Adipocyte (in vitro differentiated cells): ENCODE data around the gene MB21D2.
A peak's percentile ranks its signal among the peaks of the same experiment; 100 is the strongest.

Experiments
- DNase-seq: peaks from one replicate; pipeline ENCODE4 v3.0.0-alpha.2; 2015; ENCODE audit warnings: low read depth
- H3K27me3 ChIP-seq: replicated peaks from 2 replicates; pipeline ENCODE4 v1.7.0; 2013; ENCODE audit warnings: mild to moderate bottlenecking, low read length, moderate library complexity; ENCODE audit not compliant: control insufficient read depth, insufficient read depth
- H3K36me3 ChIP-seq: 2 replicates; pipeline ENCODE4 v1.7.0; 2013; ENCODE audit warnings: low read length, mild to moderate bottlenecking, moderate library complexity; ENCODE audit not compliant: control insufficient read depth, insufficient read depth, severe bottlenecking
- H3K4me1 ChIP-seq: 2 replicates; pipeline ENCODE4 v1.7.0; 2013; ENCODE audit warnings: mild to moderate bottlenecking, low read length, moderate library complexity; ENCODE audit not compliant: control insufficient read depth, insufficient read depth
- H3K4me3 ChIP-seq: 2 replicates; pipeline ENCODE4 v1.7.0; 2013; ENCODE audit warnings: mild to moderate bottlenecking, low read length, moderate library complexity
- H3K9ac ChIP-seq: 2 replicates; pipeline ENCODE4 v1.7.0; 2013; ENCODE audit warnings: mild to moderate bottlenecking, low read length, moderate library complexity
- H3K9me3 ChIP-seq: 2 replicates; pipeline ENCODE4 v1.7.0; 2013; ENCODE audit warnings: mild to moderate bottlenecking, low read length, moderate library complexity; ENCODE audit not compliant: control insufficient read depth

MB21D2 gene

GRCh38 chr3:192843119-192843518 lies 74.5 kb downstream of the MB21D2 start:
- Histone ChIP-seq H3K9ac (no peak overlapping the region), H3K27me3 (no peaks in the 10 kb centered on the region), H3K9me3 (no peaks in the 10 kb centered on the region), H3K36me3 (no peaks in the 10 kb centered on the region), H3K4me3 (no peak overlapping the region), H3K4me1 (no peaks in the 10 kb centered on the region)
- no peak for DNase-seq

DNA sequence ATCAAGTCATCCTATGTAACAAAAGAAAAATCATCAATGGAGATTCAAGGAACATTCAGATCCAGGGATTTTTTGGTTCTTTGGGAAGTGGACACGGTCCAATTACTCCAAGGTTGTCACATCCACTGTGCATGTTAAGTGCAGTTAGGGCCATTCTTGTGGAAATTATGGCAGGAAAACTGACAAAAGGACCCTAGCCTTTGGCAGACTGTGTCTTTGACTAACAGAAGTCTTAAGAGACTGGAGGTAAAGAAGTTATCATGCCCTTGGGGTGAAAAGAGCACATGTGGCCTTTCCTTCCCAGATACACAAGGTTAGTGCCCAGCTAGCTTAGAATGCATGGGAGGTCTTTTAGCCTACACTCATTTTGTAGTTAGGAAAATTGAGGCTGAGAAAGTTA lies 74.9 kb downstream of the MB21D2 start:
- Histone ChIP-seq H3K9ac (no peak overlapping the region), H3K36me3 (no peaks in the 10 kb centered on the region), H3K27me3 (no peaks in the 10 kb centered on the region), H3K9me3 (no peaks in the 10 kb centered on the region), H3K4me1 (no peaks in the 10 kb centered on the region), H3K4me3 (no peak overlapping the region)
- no peak for DNase-seq

DNA sequence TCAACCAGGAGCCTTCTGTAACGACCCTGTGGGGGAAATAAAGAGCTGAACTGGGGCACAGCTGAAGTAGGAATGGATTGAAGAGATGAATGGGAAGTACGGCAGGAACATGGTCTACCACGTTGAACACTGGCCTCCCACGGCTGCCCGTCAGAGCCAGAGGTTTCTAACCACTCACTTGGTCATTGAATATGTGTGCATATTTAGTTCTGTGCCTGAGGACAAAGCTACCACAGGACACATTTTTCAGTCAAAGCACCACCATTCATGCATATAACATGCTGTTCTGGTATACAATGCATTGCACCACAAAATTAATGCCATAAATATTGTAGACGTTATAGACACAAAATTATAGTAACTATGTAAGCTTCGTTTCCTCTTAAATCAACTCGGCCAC lies 75.5 kb downstream of the MB21D2 start:
- H3K4me1 ChIP-seq, result no peaks in the 10 kb centered on the region
- no peaks in the 10 kb centered on the region for H3K36me3 ChIP-seq
- H3K9me3 ChIP-seq, result no peaks in the 10 kb centered on the region
- no peak for DNase-seq
- no peak overlapping the region for H3K9ac ChIP-seq
- H3K27me3 ChIP-seq, result no peaks in the 10 kb centered on the region
- no peak overlapping the region for H3K4me3 ChIP-seq

GRCh38 chr3:192841428-192841827 lies 76.2 kb downstream of the MB21D2 start:
- Histone ChIP-seq H3K36me3 (no peaks in the 10 kb centered on the region), H3K4me3 (no peak overlapping the region), H3K4me1 (peaks cover 6% of the 10 kb centered on the region), H3K9ac (no peak overlapping the region), H3K9me3 (no peaks in the 10 kb centered on the region), H3K27me3 (no peaks in the 10 kb centered on the region)
- no peak for DNase-seq

DNA sequence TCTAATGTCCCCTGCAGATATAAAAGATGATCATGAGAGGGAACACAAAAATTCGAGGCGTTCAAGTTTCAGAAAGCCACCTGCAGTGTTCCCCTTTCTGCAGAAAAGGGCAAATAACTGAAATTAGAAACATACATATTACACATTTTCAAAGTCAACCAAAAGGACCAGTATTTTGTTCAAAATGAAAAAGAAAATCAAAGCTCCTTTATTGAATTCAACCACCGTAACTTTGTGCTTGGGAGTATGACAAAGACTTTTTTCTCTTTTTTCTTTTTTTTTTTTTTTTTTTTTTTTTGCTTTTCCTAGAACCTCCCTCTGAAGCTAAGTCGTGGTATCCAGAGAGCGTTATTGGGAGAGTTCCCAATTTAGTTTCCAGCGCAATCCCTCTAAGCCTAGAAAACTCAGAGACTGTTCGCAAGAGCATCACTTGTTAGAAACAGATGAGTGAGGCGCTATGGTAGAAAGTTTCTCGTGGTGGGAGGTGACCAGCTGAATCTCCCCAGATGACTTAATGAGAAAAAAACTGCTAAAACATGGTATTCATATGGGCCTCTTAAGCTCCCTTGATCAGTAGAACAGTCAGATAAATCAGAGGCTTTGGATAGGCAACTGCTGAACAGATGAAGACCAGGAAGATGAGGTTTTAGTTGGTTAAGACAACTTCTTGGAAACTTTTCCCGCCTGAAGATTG lies 77.4 kb downstream of the MB21D2 start:
- H3K4me1 ChIP-seq, result peaks cover 17% of the 10 kb centered on the region
- no peak overlapping the region for H3K9ac ChIP-seq
- no peak overlapping the region for H3K4me3 ChIP-seq
- no peaks in the 10 kb centered on the region for H3K9me3 ChIP-seq
- no peaks in the 10 kb centered on the region for H3K27me3 ChIP-seq
- no peaks in the 10 kb centered on the region for H3K36me3 ChIP-seq
- no peak for DNase-seq

DNA sequence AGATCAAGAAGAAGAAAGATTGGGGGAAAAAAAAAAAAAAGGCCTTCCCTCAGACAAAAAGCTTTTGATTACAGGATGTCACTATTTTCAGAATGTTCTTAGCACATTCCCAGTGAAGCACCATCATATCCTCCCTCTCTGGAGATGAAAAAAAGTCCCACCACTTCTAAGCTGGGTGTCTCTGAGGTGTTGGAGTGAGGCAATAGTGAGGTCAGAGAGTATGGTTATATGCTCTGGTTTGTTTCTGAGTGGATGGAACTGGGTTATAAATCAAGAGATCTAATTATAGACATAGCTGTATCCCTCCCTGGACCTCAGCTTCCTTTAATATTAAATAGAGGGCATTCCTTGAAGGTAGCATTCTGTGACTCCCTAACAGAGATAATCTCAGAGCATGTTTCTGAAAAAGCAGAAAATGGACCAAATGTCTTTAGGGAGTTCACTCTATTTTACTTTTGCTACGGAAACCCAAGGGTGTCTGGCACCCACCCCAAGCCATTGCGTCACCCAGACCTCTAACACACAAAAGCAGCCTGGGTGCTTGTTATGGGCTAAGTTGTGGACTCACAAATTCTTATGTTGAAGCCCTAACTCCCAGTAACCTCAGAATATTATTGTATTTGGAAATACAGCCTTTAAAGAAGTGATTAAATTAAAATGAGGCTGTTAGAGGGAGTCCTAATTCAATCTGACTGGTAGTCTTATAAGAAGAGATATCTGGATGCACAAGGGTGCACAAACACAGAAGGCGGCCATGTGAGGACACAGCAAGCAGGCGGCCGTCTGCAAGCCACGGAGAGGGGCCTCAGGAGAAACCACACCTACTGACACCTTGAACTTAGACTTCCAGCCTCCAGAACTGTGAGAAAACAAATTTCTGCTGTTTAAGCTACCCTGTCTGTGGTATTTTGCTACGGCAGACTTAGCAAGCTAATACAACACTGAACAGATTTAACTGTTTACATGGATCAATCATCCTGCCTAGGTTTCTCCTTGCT lies 81.5 kb downstream of the MB21D2 start:
- Histone ChIP-seq H3K27me3 (no peaks in the 10 kb centered on the region), H3K36me3 (no peaks in the 10 kb centered on the region), H3K4me1 (peaks cover 49% of the 10 kb centered on the region), H3K4me3 (peak overlapping the region; percentile 39), H3K9ac (peak overlapping the region; percentile 52), H3K9me3 (no peaks in the 10 kb centered on the region)
- DNase-seq, result peak; percentile 49

- Histone ChIP-seq H3K4me1 (peaks cover 54% of the 10 kb centered on the region), H3K4me3 (no peak overlapping the region), H3K9me3 (no peaks in the 10 kb centered on the region), H3K27me3 (no peaks in the 10 kb centered on the region), H3K9ac (no peak overlapping the region), H3K36me3 (no peaks in the 10 kb centered on the region)
- no peak for DNase-seq
These were observed 83.2 kb downstream of the MB21D2 start for GRCh38 chr3:192834428-192834827.

- H3K36me3 ChIP-seq, result no peaks in the 10 kb centered on the region
- no peaks in the 10 kb centered on the region for H3K9me3 ChIP-seq
- no peak overlapping the region for H3K9ac ChIP-seq
- peak; percentile 88 for DNase-seq
- peak overlapping the region; percentile 67 for H3K4me3 ChIP-seq
- peaks cover 54% of the 10 kb centered on the region for H3K4me1 ChIP-seq
- H3K27me3 ChIP-seq, result no peaks in the 10 kb centered on the region
These were observed 84.3 kb downstream of the MB21D2 start for GRCh38 chr3:192833177-192833890.

GRCh38 chr3:192831801-192832347 lies 85.8 kb downstream of the MB21D2 start:
- H3K9ac ChIP-seq, result no peak overlapping the region
- H3K36me3 ChIP-seq, result no peaks in the 10 kb centered on the region
- no peak overlapping the region for H3K4me3 ChIP-seq
- no peaks in the 10 kb centered on the region for H3K9me3 ChIP-seq
- DNase-seq, result peak; percentile 56
- H3K4me1 ChIP-seq, result peaks cover 53% of the 10 kb centered on the region
- H3K27me3 ChIP-seq, result no peaks in the 10 kb centered on the region

GRCh38 chr3:192831111-192831644 lies 86.5 kb downstream of the MB21D2 start:
- no peaks in the 10 kb centered on the region for H3K27me3 ChIP-seq
- H3K4me3 ChIP-seq, result peak overlapping the region; percentile 11
- H3K9ac ChIP-seq, result no peak overlapping the region
- no peaks in the 10 kb centered on the region for H3K9me3 ChIP-seq
- no peaks in the 10 kb centered on the region for H3K36me3 ChIP-seq
- peaks cover 47% of the 10 kb centered on the region for H3K4me1 ChIP-seq
- DNase-seq, result peak; percentile 76
